Osteocyte (in vitro differentiated cells): ENCODE results near the gene RHOT1. TPM values are rescaled to one million over a fixed set of nuclear protein-coding genes. Genes with fewer than 3 reads are reported as not detected.

Experiments
- DNase-seq: peaks from one replicate; pipeline ENCODE4 v3.0.0; 2021; ENCODE audit warnings: mixed read lengths; ENCODE audit not compliant: unreplicated experiment; ENCODE audit errors: extremely low spot score
- H3K27ac Mint-ChIP-seq: one replicate; pipeline ENCODE4 v1.8.0; 2021; ENCODE audit warnings: mild to moderate bottlenecking, mixed read lengths; ENCODE audit not compliant: unreplicated experiment
- H3K27me3 Mint-ChIP-seq: one replicate; pipeline ENCODE4 v1.8.0; 2021; ENCODE audit warnings: mixed read lengths; ENCODE audit not compliant: unreplicated experiment
- H3K36me3 Mint-ChIP-seq: one replicate; pipeline ENCODE4 v1.8.0; 2021; ENCODE audit warnings: mixed read lengths; ENCODE audit not compliant: unreplicated experiment
- H3K4me1 Mint-ChIP-seq: one replicate; pipeline ENCODE4 v1.8.0; 2021; ENCODE audit warnings: mixed read lengths; ENCODE audit not compliant: unreplicated experiment
- H3K4me3 Mint-ChIP-seq: one replicate; pipeline ENCODE4 v1.8.0; 2021; ENCODE audit warnings: mild to moderate bottlenecking, moderate library complexity, mixed read lengths; ENCODE audit not compliant: unreplicated experiment
- H3K9me3 Mint-ChIP-seq: one replicate; pipeline ENCODE4 v1.8.0; 2021; ENCODE audit warnings: mixed read lengths; ENCODE audit not compliant: unreplicated experiment
- CTCF ChIP-seq: fragments of 200-600 bp; sonication (generic); IDR thresholded peaks from 2 replicates; pipeline ENCODE4 v1.5.0; 2021; ENCODE audit warnings: antibody characterized with exemption, mild to moderate bottlenecking, moderate library complexity
- total RNA-seq: library from RNA; stranded (reverse); gene quantifications from 2 replicates; pipeline ENCODE4 v1.2.1, GENCODE V29; 2021

The RHOT1 gene
- total RNA-seq, 1 donor from 2014 or later, result 32.2 TPM

- H3K36me3 Mint-ChIP-seq, result no peaks in the 10 kb centered on the region
- H3K4me1 Mint-ChIP-seq, result no peaks in the 10 kb centered on the region
- TF ChIP-seq CTCF, result peak; percentile 93
- H3K9me3 Mint-ChIP-seq, result no peaks in the 10 kb centered on the region
- no peak overlapping the region for H3K4me3 Mint-ChIP-seq
- no peak overlapping the region for H3K27ac Mint-ChIP-seq
- peak; percentile 89 for DNase-seq
- peaks cover 7% of the 10 kb centered on the region for H3K27me3 Mint-ChIP-seq
These were observed 110.9 kb downstream of the RHOT1 start for GRCh38 chr17:32253117-32253611.

- H3K9me3 Mint-ChIP-seq, result no peaks in the 10 kb centered on the region
- no peak for TF ChIP-seq CTCF
- peaks cover 20% of the 10 kb centered on the region for H3K27me3 Mint-ChIP-seq
- H3K4me3 Mint-ChIP-seq, result no peak overlapping the region
- H3K27ac Mint-ChIP-seq, result no peak overlapping the region
- H3K4me1 Mint-ChIP-seq, result peaks cover 5% of the 10 kb centered on the region
- no peak for DNase-seq
- H3K36me3 Mint-ChIP-seq, result no peaks in the 10 kb centered on the region
These were observed 113.9 kb downstream of the RHOT1 start for GRCh38 chr17:32256012-32256700.

- Mint-ChIP-seq H3K4me1 (peaks cover 10% of the 10 kb centered on the region), H3K36me3 (no peaks in the 10 kb centered on the region)
- TF ChIP-seq CTCF, result no peak
These were observed 114.4 kb downstream of the RHOT1 start for GRCh38 chr17:32256701-32257019.

GRCh38 chr17:32258383-32259140 lies 116.3 kb downstream of the RHOT1 start:
- Mint-ChIP-seq H3K36me3 (no peaks in the 10 kb centered on the region), H3K9me3 (no peaks in the 10 kb centered on the region), H3K27ac (no peak overlapping the region), H3K4me3 (no peak overlapping the region), H3K27me3 (peaks cover 36% of the 10 kb centered on the region), H3K4me1 (peaks cover 10% of the 10 kb centered on the region)
- TF ChIP-seq CTCF, result no peak
- no peak for DNase-seq

More at GRCh38 chr17:32256701-32257019, 114.4 kb downstream of the RHOT1 start:
- no peak for DNase-seq
- Mint-ChIP-seq H3K27ac (no peak overlapping the region), H3K9me3 (no peaks in the 10 kb centered on the region), H3K4me3 (no peak overlapping the region), H3K27me3 (peaks cover 24% of the 10 kb centered on the region)

GRCh38 chr17:32259586-32259985 lies 117.3 kb downstream of the RHOT1 start:
- Mint-ChIP-seq H3K36me3 (no peaks in the 10 kb centered on the region), H3K4me3 (no peak overlapping the region), H3K27ac (no peak overlapping the region), H3K4me1 (peaks cover 13% of the 10 kb centered on the region), H3K9me3 (no peaks in the 10 kb centered on the region), H3K27me3 (peaks cover 47% of the 10 kb centered on the region)
- no peak for DNase-seq
- TF ChIP-seq CTCF, result no peak
